Neural progenitor cell (in vitro differentiated cells): ENCODE data around the gene LHX6.

Experiments used
- EZH2 ChIP-seq: fragments of 200-600 bp; sonication (generic); IDR thresholded peaks from 2 replicates; pipeline ENCODE4 v1.6.1; 2017; ENCODE audit warnings: antibody characterized with exemption, mild to moderate bottlenecking, moderate library complexity
- EZH2phosphoT487 ChIP-seq: fragments of 200-600 bp; sonication (generic); IDR thresholded peaks from 2 replicates; pipeline ENCODE4 v1.6.1; 2017; ENCODE audit warnings: antibody characterized with exemption
- TF ChIP-seq, protein P1 (sequence below): fragments of 200-600 bp; sonication (generic); IDR thresholded peaks from 2 replicates; pipeline ENCODE4 v1.5.1; 2017; ENCODE audit warnings: antibody characterized with exemption, mild to moderate bottlenecking

DNA sequence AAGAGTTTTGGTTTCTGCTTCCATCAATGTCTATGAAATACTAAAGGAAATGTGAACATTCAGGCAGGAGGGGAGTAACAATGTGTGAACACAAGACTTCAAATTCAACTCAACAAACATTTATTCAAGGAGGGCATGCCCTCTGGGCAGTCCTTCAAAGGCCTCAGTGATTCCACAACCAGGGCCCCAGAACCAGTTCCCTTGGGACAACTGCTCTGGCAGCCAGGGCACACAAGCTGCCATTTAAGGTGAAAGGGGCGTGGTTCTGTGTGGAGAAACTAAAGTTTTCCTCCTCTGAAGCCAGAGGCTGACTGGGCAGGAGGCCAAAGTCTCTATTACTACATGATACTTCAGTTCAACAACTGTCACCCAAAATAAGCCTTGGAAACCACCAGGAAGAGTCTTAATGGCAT, 32.7 kb upstream of the LHX6 start:
- TF ChIP-seq, protein P1, sequence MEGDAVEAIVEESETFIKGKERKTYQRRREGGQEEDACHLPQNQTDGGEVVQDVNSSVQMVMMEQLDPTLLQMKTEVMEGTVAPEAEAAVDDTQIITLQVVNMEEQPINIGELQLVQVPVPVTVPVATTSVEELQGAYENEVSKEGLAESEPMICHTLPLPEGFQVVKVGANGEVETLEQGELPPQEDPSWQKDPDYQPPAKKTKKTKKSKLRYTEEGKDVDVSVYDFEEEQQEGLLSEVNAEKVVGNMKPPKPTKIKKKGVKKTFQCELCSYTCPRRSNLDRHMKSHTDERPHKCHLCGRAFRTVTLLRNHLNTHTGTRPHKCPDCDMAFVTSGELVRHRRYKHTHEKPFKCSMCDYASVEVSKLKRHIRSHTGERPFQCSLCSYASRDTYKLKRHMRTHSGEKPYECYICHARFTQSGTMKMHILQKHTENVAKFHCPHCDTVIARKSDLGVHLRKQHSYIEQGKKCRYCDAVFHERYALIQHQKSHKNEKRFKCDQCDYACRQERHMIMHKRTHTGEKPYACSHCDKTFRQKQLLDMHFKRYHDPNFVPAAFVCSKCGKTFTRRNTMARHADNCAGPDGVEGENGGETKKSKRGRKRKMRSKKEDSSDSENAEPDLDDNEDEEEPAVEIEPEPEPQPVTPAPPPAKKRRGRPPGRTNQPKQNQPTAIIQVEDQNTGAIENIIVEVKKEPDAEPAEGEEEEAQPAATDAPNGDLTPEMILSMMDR = no peak
- TF ChIP-seq EZH2phosphoT487 = no peak
- TF ChIP-seq EZH2 = no peak
